Left hindlimb (tissue), 1 donor: ENCODE data around the gene MRPL2.

ENCODE experiments used
- DNase-seq: peaks from one replicate; pipeline ENCODE4 v3.0.0-alpha.2; 2018

Gene MRPL2

GRCh38 chr6:43016943-43017334 is 42.3 kb downstream of the MRPL2 start:
- no peak for DNase-seq

GRCh38 chr6:43016176-43016942 is 42.9 kb downstream of the MRPL2 start:
- DNase-seq = no peak

- DNase-seq = no peak
Measured at GRCh38 chr6:43014434-43014909, 44.8 kb downstream of the MRPL2 start.

GRCh38 chr6:43013843-43014433 is 45.3 kb downstream of the MRPL2 start, which contains the start of the genes KLHDC3 and MEA1:
TSS of gene KLHDC3 (plus strand) at chr6:43014249. CDS start at chr6:43017193, 2,944 bp downstream.
TSS of gene MEA1 (minus strand) at chr6:43013946. CDS start at chr6:43013813, 133 bp downstream.
- DNase-seq = peak; percentile 100

- no peak for DNase-seq
Measured at GRCh38 chr6:43013097-43013842, 46.0 kb downstream of the MRPL2 start.

GRCh38 chr6:43012364-43012763 is 46.9 kb downstream of the MRPL2 start:
- DNase-seq = no peak

- no peak for DNase-seq
Measured at GRCh38 chr6:43011207-43011606, 48.0 kb downstream of the MRPL2 start.

GRCh38 chr6:43009124-43009523 is 50.1 kb downstream of the MRPL2 start:
- no peak for DNase-seq

- no peak for DNase-seq
Measured at GRCh38 chr6:43007126-43007525, 52.1 kb downstream of the MRPL2 start.

- DNase-seq = no peak
Measured at GRCh38 chr6:43006251-43006650, 53.0 kb downstream of the MRPL2 start.

GRCh38 chr6:43005844-43006243 is 53.4 kb downstream of the MRPL2 start:
- no peak for DNase-seq
